GM12878 (cell line): ENCODE data around the gene SPRR2G. TPM values are rescaled to one million over a fixed set of nuclear protein-coding genes. Genes with fewer than 3 reads are reported as not detected.

Experiments
- ATAC-seq: fragments of 200-7000 bp; cut with Tn5 transposase; 3 replicates; pipeline ENCODE4 v1.9.1; 2020; ENCODE audit warnings: mild to moderate bottlenecking, moderate library complexity
- BruUV-seq: library from RNA; stranded (reverse); fragments of 400-500 nt; replicated peaks from 2 replicates; lab custom pipeline; 2021; lab: Mats Ljungman, UMichigan
- CTCF ChIA-PET: fragments of 300-600 bp; sonication (Branson Sonifier 250); formaldehyde crosslinking; extraction: SDS; loops from one replicate; lab custom pipeline; 2021; ENCODE audit warnings: inconsistent platforms; lab: Yijun Ruan, JAX
- POLR2A ChIA-PET: fragments of 350-600 bp; formaldehyde crosslinking; extraction: SDS; loops from one replicate; lab custom pipeline; 2021; ENCODE audit warnings: inconsistent platforms; lab: Charles Lee
- RAD21 ChIA-PET: fragments of 300-600 bp; sonication (Branson Sonifier 250); formaldehyde crosslinking; loops from one replicate; lab custom pipeline; 2023; ENCODE audit warnings: antibody characterized with exemption; ENCODE audit not compliant: unreplicated experiment; lab: Charles Lee
- SMC1A ChIA-PET: fragments of 300-600 bp; sonication (Branson Sonifier 250); formaldehyde crosslinking; loops from one replicate; lab custom pipeline; 2023; ENCODE audit not compliant: unreplicated experiment, uncharacterized antibody; lab: Charles Lee
- DNase-seq: peaks from one replicate; pipeline ENCODE4 v3.0.0-alpha.2; 2011; ENCODE audit warnings: low read depth, low spot score
- FAIRE-seq: peaks from 3 replicates; lab custom pipeline; 2011; peaks lifted over from hg19 to GRCh38; lab: Jason Lieb, UNC
- H2AFZ ChIP-seq: 2 replicates; pipeline ENCODE4 v1.6.0; 2011; ENCODE audit warnings: low read depth, low read length, control low read depth; ENCODE audit not compliant: control insufficient read depth
- H3K27ac ChIP-seq: 2 replicates; pipeline ENCODE4 v1.5.1; 2011; ENCODE audit warnings: control low read depth; ENCODE audit not compliant: control insufficient read depth, insufficient read depth
- H3K27me3 ChIP-seq, 2 experiments: replicated peaks in 1 of 2; 2 replicates each; pipeline versions ENCODE4 v1.6.0 to v1.6.1; 2011; ENCODE audit warnings: low read length in 1 of 2; ENCODE audit not compliant: control insufficient read depth in 2 of 2, insufficient read depth in 2 of 2
- H3K36me3 ChIP-seq, 2 experiments: 2 replicates each; pipeline ENCODE4 v1.5.1; 2011; ENCODE audit warnings: low read length in 1 of 2; ENCODE audit not compliant: control insufficient read depth in 2 of 2, insufficient read depth in 2 of 2
- H3K4me1 ChIP-seq: 2 replicates; pipeline ENCODE4 v1.6.1; 2011; ENCODE audit warnings: mild to moderate bottlenecking, low read length, moderate library complexity, mixed read lengths; ENCODE audit not compliant: control insufficient read depth, insufficient read depth
- H3K4me2 ChIP-seq: 2 replicates; pipeline ENCODE4 v1.6.0; 2011; ENCODE audit warnings: control low read depth; ENCODE audit not compliant: control insufficient read depth, insufficient read depth
- H3K4me3 ChIP-seq: fragments of 200-600 bp; sonication (generic); 2 replicates; pipeline ENCODE4 v1.5.1; 2016
- H3K79me2 ChIP-seq: 2 replicates; pipeline ENCODE4 v1.6.0; 2011; ENCODE audit warnings: low read length; ENCODE audit not compliant: control insufficient read depth, insufficient read depth
- H3K9ac ChIP-seq: 2 replicates; pipeline ENCODE4 v1.8.0; 2011; ENCODE audit warnings: low read length, control low read depth, mixed read lengths; ENCODE audit not compliant: control insufficient read depth, insufficient read depth
- H3K9me3 ChIP-seq: replicated peaks from 3 replicates; pipeline ENCODE4 v1.5.1; 2011; ENCODE audit warnings: mild to moderate bottlenecking, low read length; ENCODE audit not compliant: control insufficient read depth, insufficient read depth
- H4K20me1 ChIP-seq: 2 replicates; pipeline ENCODE4 v1.6.0; 2011; ENCODE audit not compliant: control insufficient read depth, insufficient read depth
- ATF7 ChIP-seq: fragments of 450-650 bp; IDR thresholded peaks from 2 replicates; pipeline ENCODE4 v1.6.1; 2016; ENCODE audit warnings: low read depth, mild to moderate bottlenecking
- BHLHE40 ChIP-seq, 2 experiments: fragments of 450-650 bp in 1 of 2; IDR thresholded peaks; 2 replicates each; pipeline ENCODE4 v1.6.1; 2011 to 2017; ENCODE audit warnings: low read depth in 2 of 2, borderline replicate concordance in 1 of 2, improper control_type of control experiment in 1 of 2, low read length in 1 of 2, mild to moderate bottlenecking in 1 of 2
- CEBPZ ChIP-seq: fragments of 150-350 bp; IDR thresholded peaks from 2 replicates; pipeline ENCODE4 v1.6.1; 2016; ENCODE audit warnings: low read depth, low read length
- GABPA ChIP-seq: IDR thresholded peaks from 2 replicates; pipeline ENCODE4 v1.6.1; 2014; ENCODE audit warnings: antibody characterized with exemption, low read depth, mild to moderate bottlenecking, inconsistent platforms
- HDAC2 ChIP-seq: fragments of 200-600 bp; sonication (generic); IDR thresholded peaks from 2 replicates; pipeline ENCODE4 v1.6.1; 2017
- IKZF2 ChIP-seq, 2 experiments: fragments of 450-650 bp; IDR thresholded peaks; 2 replicates each; pipeline ENCODE4 v1.6.1; 2017; ENCODE audit warnings: mild to moderate bottlenecking in 2 of 2, moderate library complexity in 2 of 2
- IRF4 ChIP-seq: IDR thresholded peaks from 2 replicates; pipeline ENCODE4 v1.6.1; 2011; ENCODE audit warnings: low read depth, low read length
- KAT2A ChIP-seq: conservative IDR thresholded peaks from 2 replicates; pipeline ENCODE4 v1.6.1; 2011; ENCODE audit warnings: low read depth, low read length; ENCODE audit not compliant: control insufficient read depth
- KLF5 ChIP-seq: fragments of 450-650 bp; IDR thresholded peaks from 2 replicates; pipeline ENCODE4 v1.6.1; 2014; ENCODE audit warnings: mild to moderate bottlenecking; ENCODE audit not compliant: partially characterized antibody
- MAX ChIP-seq: IDR thresholded peaks from 2 replicates; pipeline ENCODE4 v1.6.1; 2012; ENCODE audit warnings: low read depth, low read length, improper control_type of control experiment
- MYB ChIP-seq: fragments of 150-350 bp; IDR thresholded peaks from 2 replicates; pipeline ENCODE4 v1.6.1; 2014; ENCODE audit warnings: mild to moderate bottlenecking, low read depth, low read length, borderline replicate concordance
- NBN ChIP-seq: fragments of 450-650 bp; IDR thresholded peaks from 2 replicates; pipeline ENCODE4 v1.6.1; 2016
- NFXL1 ChIP-seq: fragments of 450-650 bp; IDR thresholded peaks from 2 replicates; pipeline ENCODE4 v1.6.1; 2017; ENCODE audit warnings: antibody characterized with exemption, mild to moderate bottlenecking, borderline replicate concordance
- NFYA ChIP-seq: IDR thresholded peaks from 2 replicates; pipeline ENCODE4 v1.6.1; 2011; ENCODE audit warnings: low read depth, mild to moderate bottlenecking, low read length, improper control_type of control experiment, borderline replicate concordance
- PAX8 ChIP-seq: fragments of 450-650 bp; IDR thresholded peaks from 2 replicates; pipeline ENCODE4 v1.6.1; 2017; ENCODE audit warnings: mild to moderate bottlenecking, moderate library complexity
- PBX3 ChIP-seq: IDR thresholded peaks from 2 replicates; pipeline ENCODE4 v1.6.1; 2011; ENCODE audit warnings: mild to moderate bottlenecking, low read depth, low read length, moderate library complexity; ENCODE audit not compliant: insufficient replicate concordance
- RAD21 ChIP-seq: IDR thresholded peaks from 2 replicates; pipeline ENCODE4 v1.6.1; 2011; ENCODE audit warnings: mild to moderate bottlenecking, low read depth, low read length, moderate library complexity; ENCODE audit not compliant: insufficient read depth
- RCOR1 ChIP-seq: conservative IDR thresholded peaks from 2 replicates; pipeline ENCODE4 v1.6.1; 2012; ENCODE audit warnings: low read depth, low read length, improper control_type of control experiment
- SMARCA5 ChIP-seq: fragments of 450-650 bp; IDR thresholded peaks from 2 replicates; pipeline ENCODE4 v1.6.1; 2017; ENCODE audit warnings: mild to moderate bottlenecking
- TAF1 ChIP-seq: IDR thresholded peaks from 2 replicates; pipeline ENCODE4 v1.6.1; 2011; ENCODE audit warnings: mild to moderate bottlenecking, low read depth, low read length, borderline replicate concordance
- YBX1 ChIP-seq: fragments of 450-650 bp; IDR thresholded peaks from 2 replicates; pipeline ENCODE4 v1.6.1; 2016; ENCODE audit warnings: antibody characterized with exemption
- ZBED1 ChIP-seq: IDR thresholded peaks from 2 replicates; pipeline ENCODE4 v1.6.1; 2016; ENCODE audit warnings: borderline replicate concordance
- ZSCAN29 ChIP-seq: fragments of 450-650 bp; IDR thresholded peaks from 2 replicates; pipeline ENCODE4 v1.6.1; 2017; ENCODE audit warnings: mild to moderate bottlenecking, moderate library complexity
- WGBS: methylation state at CpG from one replicate; pipeline ENCODE4 v1.1.6; 2016; ENCODE audit warnings: low lambda C conversion rate; ENCODE audit not compliant: insufficient replicate concordance, insufficient coverage; ENCODE audit errors: missing lambda C conversion rate; 5-methylcytosine and 5-hydroxymethylcytosine counted together
- in situ Hi-C: fragments of 300-500 bp; cut with MboI; formaldehyde crosslinking; loops from 9 replicates; pipeline ENCODE4 v1.14.3; 2018; ENCODE audit warnings: mixed read lengths
- intact Hi-C: fragments of 100-400 bp; cut with micrococcal nuclease; formaldehyde crosslinking; loops from one replicate; pipeline ENCODE4 v1.14.2; 2022; ENCODE audit not compliant: unreplicated experiment
- polyA plus RNA-seq, 11 experiments: library from polyadenylated mRNA; depleted of rRNA in 4 of 11; unstranded in 6 of 11; stranded (reverse) in 5 of 11; fragments of >200 nt; fragmentation: Nextera tagmentation in 4 of 11; fragmentation: Illumina TruSeq in 1 of 11; extraction: Ambion mirVana in 4 of 11; extraction: Trizol in 1 of 11; gene quantifications; 1 replicate in 1 of 11; 2 replicates in 10 of 11; pipeline versions ENCODE4 v1.2.1 to v1.2.3, GENCODE V29; 2011 to 2016; ENCODE audit warnings: inconsistent platforms in 2 of 11, missing spikeins in 2 of 11, low read depth in 1 of 11
- total RNA-seq, 4 experiments: library from RNA; depleted of rRNA in 3 of 4; stranded (reverse); fragments of >200 nt in 3 of 4; fragmentation: Illumina TruSeq in 1 of 4; extraction: Trizol in 1 of 4; gene quantifications; 2 replicates each; pipeline versions ENCODE4 v1.2.1 to v1.2.3, GENCODE V29; 2013 to 2021

SPRR2G gene
- total and polyA plus RNA-seq, 10 of the 15 experiments (the other 5 are each of a cell fraction or from before 2014, with no cell fraction given), result 0.18 TPM; not detected in 9

- TF ChIP-seq CEBPZ, result no peak
- no peak for TF ChIP-seq ATF7
- TF ChIP-seq NBN, result no peak
- TF ChIP-seq IKZF2 (IDR thresholded peaks at IDR 0.05), result no peak
- TF ChIP-seq MYB, result no peak
- no peak for TF ChIP-seq HDAC2
- TF ChIP-seq SMARCA5, result no peak
- no peak for TF ChIP-seq GABPA
- TF ChIP-seq, all 136 proteins: peak for 0
These were observed 18.0 kb upstream of the SPRR2G start (continued) for GRCh38 chr1:153168686-153169085.

GRCh38 chr1:153155541-153155940 lies 4.9 kb upstream of the SPRR2G start:
- 32% methylated on average over 2 of the region's 2 CpGs for WGBS
- FAIRE-seq (no peak), ATAC-seq (no peak), DNase-seq (no peak)
- SMC1A ChIA-PET, result no interaction called here
- in situ Hi-C loops (no loop called here), intact Hi-C loops (no loop called here)
- TF ChIP-seq RAD21 (no peak), NFXL1 (no peak), PAX8 (no peak), IRF4 (no peak), RCOR1 (no peak), BHLHE40 (IDR thresholded peaks at IDR 0.05; ENCODE audit: borderline replicate concordance in 1 of 2, low read depth in 2 of 2, low read length in 1 of 2) (no peak), NFYA (no peak), KAT2A (no peak), TAF1 (no peak), ZBED1 (no peak), KLF5 (no peak), PBX3 (no peak), ZSCAN29 (no peak), MAX (no peak), YBX1 (no peak)
- Histone ChIP-seq H3K27ac (no peak overlapping the region), H3K36me3 (no peaks in the 10 kb centered on the region), H3K4me3 (no peak overlapping the region), H3K9ac (no peak overlapping the region), H3K4me2 (no peak overlapping the region), H3K4me1 (no peaks in the 10 kb centered on the region), H4K20me1 (no peaks in the 10 kb centered on the region), H3K79me2 (no peaks in the 10 kb centered on the region), H3K9me3 (no peaks in the 10 kb centered on the region; the same call in 2 of the 3 replicates), H3K27me3 (0 out of 4 replicates have a peak, but pooled peaks cover 0 to 2% of the 10 kb centered on the region in 2 experiments), H2AFZ (no peak overlapping the region)
- CTCF ChIA-PET, result no interaction called here
- no TSS peak for BruUV-seq
- POLR2A ChIA-PET, result no interaction called here
- RAD21 ChIA-PET, result no interaction called here
